Epithelial cell of proximal tubule (primary cell): Measurements from ENCODE around the gene NKD2. TPM values are rescaled to one million over a fixed set of nuclear protein-coding genes. Genes with fewer than 3 reads are reported as not detected.

Experiments
- DNase-seq: peaks from one replicate; pipeline ENCODE4 v3.0.0-alpha.2; 2011; ENCODE audit warnings: low read depth
- H3K4me3 ChIP-seq: 2 replicates; pipeline ENCODE4 v1.5.1; 2011; ENCODE audit warnings: low read depth, mild to moderate bottlenecking, low read length
- CTCF ChIP-seq: conservative IDR thresholded peaks from 2 replicates; pipeline ENCODE4 v1.5.1; 2012; ENCODE audit warnings: low read depth, mild to moderate bottlenecking, low read length
- total RNA-seq: library from RNA; depleted of rRNA; stranded (reverse); fragments of >200 nt; gene quantifications from 2 replicates; pipeline ENCODE4 v1.2.3, GENCODE V29; 2015

Gene NKD2
- total RNA-seq, 1 donor from 2014 or later = not detected

- no peak for TF ChIP-seq CTCF
- no peak for DNase-seq
- no peak overlapping the region for H3K4me3 ChIP-seq
These were observed 22.2 kb downstream of the NKD2 start for GRCh38 chr5:1030801-1031271.

- DNase-seq = no peak
- TF ChIP-seq CTCF = no peak
- H3K4me3 ChIP-seq = no peak overlapping the region
These were observed 22.8 kb downstream of the NKD2 start for GRCh38 chr5:1031306-1031959.

GRCh38 chr5:1032011-1032410, 23.4 kb downstream of the NKD2 start:
- DNase-seq = no peak
- TF ChIP-seq CTCF = no peak
- H3K4me3 ChIP-seq = no peak overlapping the region

GRCh38 chr5:1032551-1033027, 24.0 kb downstream of the NKD2 start:
- H3K4me3 ChIP-seq = no peak overlapping the region
- DNase-seq = no peak
- TF ChIP-seq CTCF = no peak

- no peak for TF ChIP-seq CTCF
- no peak for DNase-seq
- no peak overlapping the region for H3K4me3 ChIP-seq
These were observed 24.6 kb downstream of the NKD2 start for GRCh38 chr5:1033178-1033577.

- H3K4me3 ChIP-seq = no peak overlapping the region
- no peak for DNase-seq
- TF ChIP-seq CTCF = no peak
These were observed 25.2 kb downstream of the NKD2 start for GRCh38 chr5:1033606-1034420.

GRCh38 chr5:1034421-1034905, 25.9 kb downstream of the NKD2 start:
- no peak overlapping the region for H3K4me3 ChIP-seq
- no peak for TF ChIP-seq CTCF
- no peak for DNase-seq
